Activated CD4-positive, alpha-beta T cell treated with anti-CD3 and anti-CD28 coated beads, Interleukin-2, Interleukin-6, amounts not matched to agents 100 ng/mL and 50 ng/mL, durations not matched to agents 16 hours and 8 hours (primary cell): ENCODE measurements around the gene STING1.
A peak's percentile ranks its signal among the peaks of the same experiment; 100 is the strongest.
"Not testable (repeated sequence)": the region's sequence is repeated elsewhere in the genome, so short reads cannot be mapped to it uniquely, and the experiment has no call there.

Experiments used
- DNase-seq: peaks from one replicate; pipeline ENCODE4 v3.0.0-alpha.2; 2020

STING1 gene

GRCh38 chr5:139501381-139501780 lies 18.8 kb upstream of the STING1 start:
- DNase-seq, result no peak

- DNase-seq, result no peak
Observed at GRCh38 chr5:139495638-139496435, 13.3 kb upstream of the STING1 start.

- DNase-seq, result no peak
Observed at GRCh38 chr5:139494832-139495231, 12.3 kb upstream of the STING1 start.

GRCh38 chr5:139494256-139494655 lies 11.7 kb upstream of the STING1 start:
- DNase-seq, result no peak

GRCh38 chr5:139492700-139493192 lies 10.2 kb upstream of the STING1 start:
- no peak for DNase-seq

GRCh38 chr5:139488260-139488659 lies 5.7 kb upstream of the STING1 start:
- no peak for DNase-seq

GRCh38 chr5:139486201-139486600 lies 3.6 kb upstream of the STING1 start:
- no peak for DNase-seq

GRCh38 chr5:139482890-139483208 lies 291 bp upstream of the STING1 start:
- not testable (repeated sequence) for DNase-seq

- peak; percentile 49 for DNase-seq
Observed at GRCh38 chr5:139481580-139482049, 943 bp downstream of the STING1 start.

GRCh38 chr5:139481122-139481533 lies 1.4 kb downstream of the STING1 start:
- DNase-seq, result peak; percentile 55

- DNase-seq, result not testable (repeated sequence)
Observed at GRCh38 chr5:139479729-139480128, 2.8 kb downstream of the STING1 start.

GRCh38 chr5:139478657-139479423 lies 3.7 kb downstream of the STING1 start:
- not testable (repeated sequence) for DNase-seq

GRCh38 chr5:139475865-139476617 lies 6.5 kb downstream of the STING1 start:
- no peak for DNase-seq

GRCh38 chr5:139474890-139475791 lies 7.4 kb downstream of the STING1 start:
- peak; percentile 54 for DNase-seq

- DNase-seq, result peak; percentile 35
Observed at GRCh38 chr5:139473565-139473964, 9.0 kb downstream of the STING1 start.

- DNase-seq, result no peak
Observed at GRCh38 chr5:139473105-139473504, 9.5 kb downstream of the STING1 start.

- DNase-seq, result no peak
Observed at GRCh38 chr5:139472386-139473030, 10.1 kb downstream of the STING1 start.

GRCh38 chr5:139470821-139471300 lies 11.7 kb downstream of the STING1 start, which contains the start of gene SMIM33:
Gene SMIM33 (plus strand): TSS chr5:139471004. CDS start chr5:139471122, 118 bp downstream.
- DNase-seq, result peak; percentile 62

GRCh38 chr5:139468421-139468931 lies 14.1 kb downstream of the STING1 start:
- DNase-seq, result peak; percentile 58

- no peak for DNase-seq
Observed at GRCh38 chr5:139462586-139463276, 19.8 kb downstream of the STING1 start, which contains the start of gene ECSCR. Gene ECSCR (minus strand): TSS chr5:139462743. CDS start chr5:139462670, 73 bp downstream.
